ENCODE measurements around the gene PLCH1. TPM values are rescaled to one million over a fixed set of nuclear protein-coding genes. Genes with fewer than 3 reads are reported as not detected.
"Not testable (repeated sequence)": the region's sequence is repeated elsewhere in the genome, so short reads cannot be mapped to it uniquely, and the experiment has no call there.

Gene PLCH1
- total and polyA plus RNA-seq, 9 of the 15 experiments (the other 6 are each of a cell fraction or from before 2014, with no cell fraction given), result 0.17 to 0.62 (median 0.40) TPM

GRCh38 chr3:155617346-155617925 lies 127.4 kb downstream of the PLCH1 start (continued):
- no peak for TF ChIP-seq MGA (IDR thresholded peaks at IDR 0.05)

DNA sequence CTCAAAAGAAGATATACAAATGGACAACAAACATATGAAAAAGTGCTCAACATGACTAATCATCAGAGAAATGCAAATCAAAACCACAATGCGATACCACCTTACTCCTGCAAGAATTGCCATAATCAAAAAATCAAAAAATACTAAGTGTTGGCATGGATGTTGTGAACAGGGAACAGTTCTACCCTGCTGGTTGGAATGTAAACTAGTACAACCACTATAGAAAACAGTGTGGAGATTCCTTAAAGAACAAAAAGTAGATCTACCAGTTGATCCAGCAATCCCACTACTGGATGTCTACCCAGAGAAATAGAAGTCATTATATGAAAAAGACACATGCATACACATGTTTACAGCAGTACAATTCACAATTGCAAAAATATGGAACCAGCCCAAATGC lies 129.7 kb downstream of the PLCH1 start:
- FAIRE-seq; in situ Hi-C loops (cut with MboI): not testable (repeated sequence)

DNA sequence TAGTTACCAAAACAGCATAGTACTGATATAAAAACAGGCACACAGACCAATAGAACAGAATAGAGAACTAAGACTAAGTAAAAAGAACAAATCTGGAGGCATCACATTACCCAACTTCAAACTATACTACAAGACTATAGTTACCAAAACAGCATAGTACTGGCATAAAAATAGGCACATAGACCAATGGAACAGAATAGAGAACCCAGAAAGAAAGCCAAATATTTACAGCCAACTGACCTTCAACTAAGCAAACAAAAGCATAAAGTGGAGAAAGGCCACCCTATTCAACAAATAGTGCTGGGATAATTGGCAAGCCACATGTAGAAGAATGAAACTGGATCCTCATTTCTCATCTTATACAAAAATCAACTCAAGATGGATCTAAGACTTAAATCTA lies 130.5 kb downstream of the PLCH1 start:
- DNase-seq (ENCODE audit: extremely low read depth in 1 of 4, low spot score in 3 of 4); H3K27ac ChIP-seq (ENCODE audit: extremely low read depth, low read depth, low read length); in situ Hi-C loops (cut with MboI); CTCF ChIA-PET (ENCODE audit: low intra/inter-chr PET ratio); H3K4me1 ChIP-seq (replicated peaks in 1 of 2; ENCODE audit: control insufficient read depth in 2 of 2, insufficient read depth in 2 of 2, low read length in 2 of 2); H3K27me3 ChIP-seq (ENCODE audit: control insufficient read depth in 2 of 2, insufficient read depth in 2 of 2, low read length in 2 of 2); H2AFZ ChIP-seq (ENCODE audit: low read depth, low read length); H3K36me3 ChIP-seq (ENCODE audit: control insufficient read depth, insufficient read depth, low read length); H3K4me2 ChIP-seq (ENCODE audit: insufficient read depth, low read length); FAIRE-seq; H3K79me2 ChIP-seq (ENCODE audit: control insufficient read depth, insufficient read depth, low read length); H3K9me3 ChIP-seq (replicated peaks; ENCODE audit: control insufficient read depth, insufficient read depth, low read depth, low read length); POLR2A ChIA-PET; H3K9ac ChIP-seq (ENCODE audit: insufficient read depth in 1 of 2, low read depth in 2 of 2, low read length in 2 of 2); H3K9me1 ChIP-seq (ENCODE audit: control insufficient read depth, insufficient read depth, low read length); ATAC-seq; intact Hi-C loops (cut with micrococcal nuclease); H3K4me3 ChIP-seq; BruUV-seq (replicated peaks); H4K20me1 ChIP-seq (replicated peaks; ENCODE audit: control insufficient read depth, insufficient read depth, low read length): not testable (repeated sequence)

More for the DNA sequence above, 129.7 kb downstream of the PLCH1 start:
- DNase-seq (ENCODE audit: extremely low read depth in 1 of 4, low spot score in 3 of 4); H3K4me1 ChIP-seq (replicated peaks in 1 of 2; ENCODE audit: control insufficient read depth in 2 of 2, insufficient read depth in 2 of 2, low read length in 2 of 2); H2AFZ ChIP-seq (ENCODE audit: low read depth, low read length); H3K27me3 ChIP-seq (ENCODE audit: control insufficient read depth in 2 of 2, insufficient read depth in 2 of 2, low read length in 2 of 2); ATAC-seq; H3K79me2 ChIP-seq (ENCODE audit: control insufficient read depth, insufficient read depth, low read length); H3K9ac ChIP-seq (ENCODE audit: insufficient read depth in 1 of 2, low read depth in 2 of 2, low read length in 2 of 2); H3K27ac ChIP-seq (ENCODE audit: extremely low read depth, low read depth, low read length); H4K20me1 ChIP-seq (replicated peaks; ENCODE audit: control insufficient read depth, insufficient read depth, low read length); POLR2A ChIA-PET; H3K9me1 ChIP-seq (ENCODE audit: control insufficient read depth, insufficient read depth, low read length); CTCF ChIA-PET (ENCODE audit: low intra/inter-chr PET ratio); BruUV-seq (replicated peaks); intact Hi-C loops (cut with micrococcal nuclease); H3K4me2 ChIP-seq (ENCODE audit: insufficient read depth, low read length); H3K4me3 ChIP-seq; H3K36me3 ChIP-seq (ENCODE audit: control insufficient read depth, insufficient read depth, low read length); H3K9me3 ChIP-seq (replicated peaks; ENCODE audit: control insufficient read depth, insufficient read depth, low read depth, low read length): not testable (repeated sequence)
- WGBS (ENCODE audit: insufficient coverage, low coverage, missing lambda C conversion rate), result 0% methylated on average over 1 of the region's 1 CpG

All from K562 (cell line).